Hepatocyte (in vitro differentiated cells): ENCODE data around the gene DOK6. TPM values are rescaled to one million over a fixed set of nuclear protein-coding genes. Genes with fewer than 3 reads are reported as not detected.

ENCODE experiments used
- DNase-seq: peaks from one replicate; pipeline ENCODE4 v3.0.0-alpha.2; 2016; ENCODE audit warnings: low spot score
- H2AFZ ChIP-seq: fragments of 200-600 bp; sonication (generic); 2 replicates; pipeline ENCODE4 v1.6.0; 2016; ENCODE audit warnings: antibody characterized with exemption, mild to moderate bottlenecking
- H3K27ac ChIP-seq: fragments of 200-600 bp; sonication (generic); 2 replicates; pipeline ENCODE4 v1.5.1; 2016; ENCODE audit warnings: mild to moderate bottlenecking
- H3K27me3 ChIP-seq: fragments of 200-600 bp; sonication (generic); 2 replicates; pipeline ENCODE4 v1.6.1; 2016
- H3K36me3 ChIP-seq: fragments of 200-600 bp; sonication (generic); replicated peaks from 2 replicates; pipeline ENCODE4 v1.5.1; 2016; ENCODE audit warnings: low read depth; ENCODE audit not compliant: insufficient read depth
- H3K4me1 ChIP-seq: fragments of 200-600 bp; sonication (generic); 2 replicates; pipeline ENCODE4 v1.5.1; 2016; ENCODE audit warnings: mild to moderate bottlenecking, moderate library complexity; ENCODE audit not compliant: insufficient read depth
- H3K4me2 ChIP-seq: fragments of 200-600 bp; sonication (generic); 2 replicates; pipeline ENCODE4 v1.6.0; 2016
- H3K4me3 ChIP-seq: fragments of 200-600 bp; sonication (generic); 2 replicates; pipeline ENCODE4 v1.5.1; 2016; ENCODE audit warnings: mild to moderate bottlenecking
- H3K79me2 ChIP-seq: fragments of 200-600 bp; sonication (generic); 2 replicates; pipeline ENCODE4 v1.6.0; 2017; ENCODE audit warnings: mild to moderate bottlenecking
- H3K9me2 ChIP-seq: fragments of 200-600 bp; sonication (generic); replicated peaks from 2 replicates; pipeline ENCODE4 v1.6.0; 2017; ENCODE audit warnings: mild to moderate bottlenecking; ENCODE audit not compliant: insufficient read depth
- H3K9me3 ChIP-seq: fragments of 200-600 bp; sonication (generic); 2 replicates; pipeline ENCODE4 v1.5.1; 2016; ENCODE audit warnings: low read depth, mild to moderate bottlenecking
- H4K20me1 ChIP-seq: fragments of 200-600 bp; sonication (generic); 2 replicates; pipeline ENCODE4 v1.6.0; 2016; ENCODE audit warnings: mild to moderate bottlenecking; ENCODE audit not compliant: insufficient read depth, poor library complexity, severe bottlenecking
- CTCF ChIP-seq: fragments of 200-600 bp; sonication (generic); IDR thresholded peaks from 2 replicates; pipeline ENCODE4 v1.5.1; 2016; ENCODE audit warnings: antibody characterized with exemption, mild to moderate bottlenecking; ENCODE audit not compliant: poor library complexity
- EZH2 ChIP-seq: fragments of 200-600 bp; sonication (generic); IDR thresholded peaks from 2 replicates; pipeline ENCODE4 v1.6.1; 2016; ENCODE audit warnings: antibody characterized with exemption, mild to moderate bottlenecking, borderline replicate concordance
- EZH2phosphoT487 ChIP-seq: fragments of 200-600 bp; sonication (generic); IDR thresholded peaks from one replicate; pipeline ENCODE4 v1.6.1; 2018; ENCODE audit warnings: antibody characterized with exemption, mild to moderate bottlenecking, low read depth, moderate library complexity; ENCODE audit not compliant: unreplicated experiment, severe bottlenecking
- WGBS: methylation state at CpG from one replicate; pipeline ENCODE4 v1.1.6; 2016; ENCODE audit warnings: low lambda C conversion rate; ENCODE audit errors: missing lambda C conversion rate; 5-methylcytosine and 5-hydroxymethylcytosine counted together
- polyA plus RNA-seq: library from polyadenylated mRNA; unstranded; fragments of >200 nt; fragmentation: Nextera tagmentation; extraction: Ambion mirVana; gene quantifications from 2 replicates; pipeline ENCODE4 v1.2.1, GENCODE V29; 2016
- total RNA-seq: library from RNA; depleted of rRNA; stranded (reverse); fragments of >200 nt; gene quantifications from 2 replicates; pipeline ENCODE4 v1.2.3, GENCODE V29; 2014

The DOK6 gene
- total and polyA plus RNA-seq, 2 experiments from 2014 or later, result 2.6 to 4.0 TPM

DNA sequence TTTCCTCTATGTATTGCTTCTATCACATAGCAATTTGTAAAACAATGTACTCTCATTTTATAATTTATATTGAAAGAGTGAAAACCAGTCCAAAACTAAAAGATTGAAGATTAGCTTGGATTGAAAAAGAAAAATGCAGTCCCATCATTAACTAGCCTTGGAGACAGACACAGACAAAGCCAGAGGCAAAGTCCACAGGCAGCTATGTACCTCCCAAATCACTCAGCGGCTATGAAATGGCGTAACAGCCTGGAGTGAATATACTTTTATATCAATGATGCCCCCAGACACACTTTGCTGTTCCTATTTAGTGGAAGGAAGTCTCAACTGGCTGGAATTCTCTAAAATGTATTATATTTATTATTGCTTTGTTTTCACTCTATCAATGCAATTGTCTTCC is 33.6 kb upstream of the DOK6 start:
- Histone ChIP-seq H3K4me3 (no peak overlapping the region), H3K36me3 (no peaks in the 10 kb centered on the region), H3K9me2 (no peaks in the 10 kb centered on the region), H3K27me3 (no peaks in the 10 kb centered on the region), H3K4me1 (no peaks in the 10 kb centered on the region), H2AFZ (no peak overlapping the region), H3K4me2 (no peak overlapping the region), H3K27ac (no peak overlapping the region), H3K9me3 (no peaks in the 10 kb centered on the region), H4K20me1 (no peaks in the 10 kb centered on the region), H3K79me2 (no peaks in the 10 kb centered on the region)
- no peak for DNase-seq
- 60% methylated on average over 2 of the region's 2 CpGs for WGBS
- TF ChIP-seq EZH2phosphoT487 (no peak), CTCF (no peak), EZH2 (no peak)

DNA sequence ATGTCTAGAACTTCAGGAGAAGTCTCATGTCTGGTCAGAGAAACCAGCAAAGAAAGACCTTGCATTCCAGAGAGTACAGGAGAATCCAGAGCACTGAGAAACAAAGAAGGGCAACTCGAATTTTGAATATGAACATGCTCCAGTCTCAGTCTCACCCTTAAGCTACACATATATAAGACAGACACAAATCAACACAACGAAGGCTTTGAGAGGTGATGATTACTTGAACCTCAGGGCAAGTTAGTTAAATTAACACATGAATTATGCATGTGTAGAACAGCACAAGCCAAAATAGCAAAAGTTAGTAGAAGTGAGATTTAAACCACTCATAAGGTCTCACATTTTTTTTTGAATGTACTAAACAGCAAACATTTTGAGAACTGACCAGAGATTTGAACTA is 29.0 kb upstream of the DOK6 start:
- H3K9me2 ChIP-seq, result no peaks in the 10 kb centered on the region
- H3K79me2 ChIP-seq, result no peaks in the 10 kb centered on the region
- no peaks in the 10 kb centered on the region for H3K27me3 ChIP-seq
- no peak overlapping the region for H3K4me3 ChIP-seq
- TF ChIP-seq CTCF (no peak), EZH2 (no peak), EZH2phosphoT487 (no peak)
- no peaks in the 10 kb centered on the region for H3K9me3 ChIP-seq
- H3K27ac ChIP-seq, result no peak overlapping the region
- 76% methylated on average over 2 of the region's 2 CpGs for WGBS
- H4K20me1 ChIP-seq, result no peaks in the 10 kb centered on the region
- no peak overlapping the region for H2AFZ ChIP-seq
- no peaks in the 10 kb centered on the region for H3K4me1 ChIP-seq
- no peak for DNase-seq
- no peak overlapping the region for H3K4me2 ChIP-seq
- no peaks in the 10 kb centered on the region for H3K36me3 ChIP-seq

- no peaks in the 10 kb centered on the region for H4K20me1 ChIP-seq
- no peak for TF ChIP-seq CTCF
- TF ChIP-seq EZH2, result no peak
- TF ChIP-seq EZH2phosphoT487, result no peak
- no peaks in the 10 kb centered on the region for H3K79me2 ChIP-seq
- WGBS, result 89% methylated on average over 7 of the region's 7 CpGs
- no peak for DNase-seq
- no peak overlapping the region for H3K4me3 ChIP-seq
- H3K4me1 ChIP-seq, result no peaks in the 10 kb centered on the region
- H3K27me3 ChIP-seq, result no peaks in the 10 kb centered on the region
- H3K4me2 ChIP-seq, result no peak overlapping the region
- no peaks in the 10 kb centered on the region for H3K9me3 ChIP-seq
- no peak overlapping the region for H2AFZ ChIP-seq
- no peaks in the 10 kb centered on the region for H3K9me2 ChIP-seq
- H3K27ac ChIP-seq, result no peak overlapping the region
- H3K36me3 ChIP-seq, result no peaks in the 10 kb centered on the region
Observed at GRCh38 chr18:69380324-69380723, 20.4 kb upstream of the DOK6 start.

- no peaks in the 10 kb centered on the region for H3K36me3 ChIP-seq
- DNase-seq, result no peak
- no peak overlapping the region for H3K4me3 ChIP-seq
- no peaks in the 10 kb centered on the region for H3K4me1 ChIP-seq
- WGBS, result 40% methylated on average over 3 of the region's 3 CpGs
- H3K9me3 ChIP-seq, result no peaks in the 10 kb centered on the region
- no peak overlapping the region for H2AFZ ChIP-seq
- no peaks in the 10 kb centered on the region for H4K20me1 ChIP-seq
- no peaks in the 10 kb centered on the region for H3K9me2 ChIP-seq
- no peaks in the 10 kb centered on the region for H3K27me3 ChIP-seq
- no peak for TF ChIP-seq CTCF
- TF ChIP-seq EZH2, result no peak
- TF ChIP-seq EZH2phosphoT487, result no peak
- no peak overlapping the region for H3K27ac ChIP-seq
- H3K4me2 ChIP-seq, result no peak overlapping the region
- H3K79me2 ChIP-seq, result no peaks in the 10 kb centered on the region
Observed at GRCh38 chr18:69383186-69383585, 17.5 kb upstream of the DOK6 start.
